GM19463 (cell line): Measurements from ENCODE around the gene MXD3.
"Not testable (repeated sequence)": the region's sequence is repeated elsewhere in the genome, so short reads cannot be mapped to it uniquely, and the experiment has no call there.

ENCODE experiments used
- ATAC-seq: cut with Tn5 transposase; IDR thresholded peaks from one replicate; pipeline ENCODE4 v1.9.1; 2021; ENCODE audit warnings: mild to moderate bottlenecking, moderate library complexity; ENCODE audit not compliant: unreplicated experiment

The MXD3 gene

DNA sequence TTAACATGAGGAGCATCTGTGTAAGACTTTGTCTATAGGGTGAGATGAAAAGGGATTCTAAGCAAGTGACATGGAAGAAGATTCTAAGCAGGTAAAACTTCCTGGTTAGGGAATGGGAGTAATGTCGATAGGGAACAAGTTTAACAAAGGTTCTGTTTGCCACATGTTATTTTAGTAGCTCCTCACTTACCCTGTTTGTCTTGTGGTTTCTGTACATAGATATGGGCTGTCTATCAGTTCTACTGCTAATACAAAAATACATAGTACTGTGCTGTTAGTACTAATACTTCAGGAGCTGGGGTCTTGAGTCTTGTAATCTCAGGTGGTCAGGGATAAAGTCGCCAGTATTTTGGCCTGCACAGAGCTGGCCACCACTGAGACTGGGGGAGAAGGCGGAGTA, 41.0 kb downstream of the MXD3 start:
- no peak for ATAC-seq

- no peak for ATAC-seq
These were observed 41.7 kb downstream of the MXD3 start for GRCh38 chr5:177269976-177270375.

DNA sequence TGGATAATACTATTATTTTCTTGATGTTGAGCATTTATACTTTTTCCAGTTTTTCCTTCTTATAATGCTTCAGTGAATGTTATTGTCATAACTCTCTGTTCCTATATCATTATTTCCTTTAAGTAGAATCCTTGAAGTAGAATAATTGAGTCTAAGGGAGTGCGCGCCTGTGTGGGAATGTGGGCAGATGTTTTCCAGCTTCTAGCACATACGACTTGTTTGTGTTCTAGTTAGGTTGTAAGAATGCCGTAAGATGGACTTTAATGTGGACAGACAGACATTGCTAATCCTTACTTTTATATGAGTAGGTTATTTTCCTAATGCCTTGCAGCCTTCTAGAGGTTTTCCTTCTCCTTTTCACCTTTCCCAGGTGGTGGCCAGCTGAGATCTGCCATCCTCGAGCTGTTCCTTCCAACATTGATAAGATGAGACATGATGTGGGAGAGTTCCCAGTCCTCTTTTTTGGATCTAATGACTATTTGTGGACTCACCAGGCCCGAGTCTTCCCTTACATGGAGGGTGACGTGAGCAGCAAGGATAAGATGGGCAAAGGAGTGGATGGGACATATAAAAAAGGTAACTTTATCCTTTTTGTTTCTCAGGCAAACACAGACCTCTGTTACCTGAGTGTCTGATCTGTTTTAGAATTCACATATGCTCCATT, 42.3 kb downstream of the MXD3 start:
- no peak for ATAC-seq

DNA sequence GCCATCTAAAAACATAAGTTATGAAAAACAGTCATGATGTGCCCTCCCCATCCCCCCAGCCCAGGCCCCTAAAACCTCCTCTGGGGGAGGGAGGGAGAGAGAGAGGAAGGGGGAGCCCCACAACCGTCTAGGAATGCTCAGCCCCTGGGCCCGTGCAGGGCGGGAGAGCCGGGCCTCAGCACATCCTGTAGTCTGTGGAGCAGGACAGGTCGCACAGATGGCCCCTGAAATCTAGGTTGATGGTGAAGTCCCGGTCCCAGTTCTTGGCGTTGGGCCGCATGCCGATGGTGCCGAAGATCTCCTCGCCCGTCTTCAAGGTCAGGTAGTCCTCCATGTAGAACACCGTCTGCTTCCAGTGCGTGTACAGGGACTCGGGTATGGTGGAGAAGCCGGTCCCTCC, 46.3 kb downstream of the MXD3 start:
- no peak for ATAC-seq

DNA sequence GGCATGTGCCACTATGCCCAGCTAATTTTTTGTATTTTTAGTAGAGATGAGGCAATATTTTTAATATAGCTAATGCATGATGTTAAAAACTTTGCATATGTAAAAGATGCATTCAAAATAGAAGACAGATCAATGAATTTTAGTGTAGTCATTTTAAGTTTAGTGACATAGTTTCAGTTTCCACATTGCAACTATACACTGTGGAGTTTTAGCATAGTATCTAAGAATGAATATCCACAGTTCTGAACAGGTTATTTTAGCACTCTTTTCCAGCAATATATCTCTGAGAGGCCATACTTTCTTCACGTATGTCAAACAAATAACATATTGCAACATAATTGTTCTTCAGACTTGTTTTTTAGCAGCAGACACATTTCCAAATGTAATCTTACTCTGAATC, 47.5 kb downstream of the MXD3 start:
- ATAC-seq: no peak

- no peak for ATAC-seq
These were observed 50.2 kb downstream of the MXD3 start for GRCh38 chr5:177261510-177261909.

DNA sequence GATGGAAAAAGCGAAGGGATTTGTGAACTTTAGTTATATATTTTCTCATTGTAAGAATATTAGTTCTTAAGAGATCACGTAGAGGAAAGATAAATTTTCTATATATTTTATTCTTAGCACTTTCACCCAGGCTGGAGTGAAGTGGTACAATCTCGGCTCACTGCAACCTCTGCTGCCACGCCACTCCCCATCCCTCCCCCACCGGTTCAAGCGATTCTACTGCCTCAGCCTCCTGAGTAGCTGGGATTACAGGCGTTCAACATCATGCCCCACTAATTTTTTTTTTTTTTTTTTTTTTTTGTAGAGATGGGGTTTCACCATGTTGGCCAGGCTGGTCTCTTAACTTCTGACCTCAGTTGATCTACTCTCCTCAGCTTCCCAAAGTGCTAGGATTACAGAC, 50.7 kb downstream of the MXD3 start:
- ATAC-seq: no peak

DNA sequence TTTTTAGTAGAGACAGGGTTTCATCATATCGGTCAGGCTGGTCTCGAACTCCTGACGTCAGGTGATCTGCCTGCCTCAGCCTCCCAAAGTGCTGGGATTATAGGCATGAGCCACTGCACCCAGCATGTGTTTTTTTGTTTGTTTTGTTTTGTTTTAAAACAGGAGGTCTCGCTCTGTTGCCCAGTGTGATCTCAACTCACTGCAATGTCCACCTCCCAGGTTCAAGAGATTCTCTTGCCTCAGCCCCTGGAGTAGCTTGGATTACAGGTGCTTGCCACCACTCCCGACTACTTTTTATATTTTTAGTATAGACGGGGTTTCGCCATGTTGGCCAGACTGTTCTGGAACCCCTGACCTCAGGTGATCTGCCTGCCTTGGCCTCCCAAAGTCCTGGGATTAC, 53.0 kb downstream of the MXD3 start:
- ATAC-seq: not testable (repeated sequence)
